Stimulated activated memory B cell treated with anti-CD40 and anti-IgM and Interleukin-4, amounts not matched to agents 10 μg/mL and 1 μg/mL and 100 μg/mL, for 72 hours (primary cell): ENCODE measurements around the gene GMPR.

Experiments used
- ATAC-seq: fragments of 150-1000 bp; cut with Tn5 transposase; 2 replicates; pipeline ENCODE4 v1.10.0; 2021
- H3K27ac Mint-ChIP-seq: one replicate; pipeline ENCODE4 v1.8.0; 2022; ENCODE audit warnings: mild to moderate bottlenecking, mixed read lengths
- H3K27me3 Mint-ChIP-seq: one replicate; pipeline ENCODE4 v1.8.0; 2022; ENCODE audit warnings: mixed read lengths
- H3K36me3 Mint-ChIP-seq: one replicate; pipeline ENCODE4 v1.8.0; 2022; ENCODE audit warnings: mixed read lengths
- H3K4me1 Mint-ChIP-seq: one replicate; pipeline ENCODE4 v1.8.0; 2022; ENCODE audit warnings: mixed read lengths
- H3K4me3 Mint-ChIP-seq: one replicate; pipeline ENCODE4 v1.8.0; 2022; ENCODE audit warnings: mild to moderate bottlenecking, moderate library complexity, mixed read lengths
- H3K9me3 Mint-ChIP-seq: one replicate; pipeline ENCODE4 v1.8.0; 2022; ENCODE audit warnings: mixed read lengths

Gene GMPR

GRCh38 chr6:16271428-16271827 is 33.0 kb downstream of the GMPR start:
- H3K36me3 Mint-ChIP-seq, result no peaks in the 10 kb centered on the region
- peaks cover 7% of the 10 kb centered on the region for H3K4me1 Mint-ChIP-seq
- H3K27ac Mint-ChIP-seq, result no peak overlapping the region
- H3K9me3 Mint-ChIP-seq, result no peaks in the 10 kb centered on the region
- ATAC-seq, result no peak
- H3K27me3 Mint-ChIP-seq, result peaks cover 9% of the 10 kb centered on the region
- H3K4me3 Mint-ChIP-seq, result no peak overlapping the region

GRCh38 chr6:16272201-16272600 is 33.8 kb downstream of the GMPR start:
- Mint-ChIP-seq H3K9me3 (no peaks in the 10 kb centered on the region), H3K27ac (no peak overlapping the region), H3K36me3 (no peaks in the 10 kb centered on the region), H3K4me3 (no peak overlapping the region), H3K27me3 (peaks cover 17% of the 10 kb centered on the region), H3K4me1 (peaks cover 7% of the 10 kb centered on the region)
- ATAC-seq, result no peak

- Mint-ChIP-seq H3K4me3 (no peak overlapping the region), H3K27me3 (peaks cover 27% of the 10 kb centered on the region), H3K4me1 (peaks cover 15% of the 10 kb centered on the region), H3K36me3 (no peaks in the 10 kb centered on the region), H3K9me3 (no peaks in the 10 kb centered on the region), H3K27ac (no peak overlapping the region)
- no peak for ATAC-seq
These were observed 34.9 kb downstream of the GMPR start for GRCh38 chr6:16273256-16273655.

GRCh38 chr6:16274483-16274882 is 36.1 kb downstream of the GMPR start:
- ATAC-seq, result no peak
- Mint-ChIP-seq H3K9me3 (no peaks in the 10 kb centered on the region), H3K36me3 (no peaks in the 10 kb centered on the region)

GRCh38 chr6:16274885-16275589 is 36.6 kb downstream of the GMPR start:
- no peak for ATAC-seq
- no peaks in the 10 kb centered on the region for H3K36me3 Mint-ChIP-seq
- peaks cover 15% of the 10 kb centered on the region for H3K4me1 Mint-ChIP-seq
- H3K27me3 Mint-ChIP-seq, result peaks cover 35% of the 10 kb centered on the region
- H3K9me3 Mint-ChIP-seq, result no peaks in the 10 kb centered on the region
- H3K27ac Mint-ChIP-seq, result no peak overlapping the region
- no peak overlapping the region for H3K4me3 Mint-ChIP-seq

More at GRCh38 chr6:16274483-16274882, 36.1 kb downstream of the GMPR start:
- Mint-ChIP-seq H3K4me1 (peaks cover 15% of the 10 kb centered on the region), H3K27ac (no peak overlapping the region), H3K4me3 (no peak overlapping the region), H3K27me3 (peaks cover 35% of the 10 kb centered on the region)

- Mint-ChIP-seq H3K4me1 (peaks cover 15% of the 10 kb centered on the region), H3K27me3 (peaks cover 36% of the 10 kb centered on the region), H3K27ac (no peak overlapping the region), H3K9me3 (no peaks in the 10 kb centered on the region), H3K36me3 (no peaks in the 10 kb centered on the region), H3K4me3 (no peak overlapping the region)
- peak; percentile 51 for ATAC-seq
These were observed 39.0 kb downstream of the GMPR start for GRCh38 chr6:16277101-16277981.

- Mint-ChIP-seq H3K36me3 (no peaks in the 10 kb centered on the region), H3K4me1 (peaks cover 15% of the 10 kb centered on the region), H3K4me3 (no peak overlapping the region), H3K9me3 (no peaks in the 10 kb centered on the region), H3K27ac (no peak overlapping the region), H3K27me3 (peaks cover 41% of the 10 kb centered on the region)
- ATAC-seq, result no peak
These were observed 39.8 kb downstream of the GMPR start for GRCh38 chr6:16278048-16278724.

- H3K27me3 Mint-ChIP-seq, result peaks cover 41% of the 10 kb centered on the region
- ATAC-seq, result no peak
- no peaks in the 10 kb centered on the region for H3K36me3 Mint-ChIP-seq
- no peaks in the 10 kb centered on the region for H3K9me3 Mint-ChIP-seq
- no peak overlapping the region for H3K27ac Mint-ChIP-seq
- H3K4me1 Mint-ChIP-seq, result peaks cover 15% of the 10 kb centered on the region
- no peak overlapping the region for H3K4me3 Mint-ChIP-seq
These were observed 40.4 kb downstream of the GMPR start for GRCh38 chr6:16278750-16279149.

- H3K27ac Mint-ChIP-seq, result no peak overlapping the region
- H3K36me3 Mint-ChIP-seq, result no peaks in the 10 kb centered on the region
- H3K27me3 Mint-ChIP-seq, result peaks cover 43% of the 10 kb centered on the region
- ATAC-seq, result no peak
- no peak overlapping the region for H3K4me3 Mint-ChIP-seq
- peaks cover 12% of the 10 kb centered on the region for H3K4me1 Mint-ChIP-seq
- no peaks in the 10 kb centered on the region for H3K9me3 Mint-ChIP-seq
These were observed 40.9 kb downstream of the GMPR start for GRCh38 chr6:16279243-16279642.

- Mint-ChIP-seq H3K4me1 (peaks cover 7% of the 10 kb centered on the region), H3K4me3 (no peak overlapping the region), H3K27ac (no peak overlapping the region), H3K27me3 (peaks cover 50% of the 10 kb centered on the region), H3K9me3 (no peaks in the 10 kb centered on the region), H3K36me3 (no peaks in the 10 kb centered on the region)
- ATAC-seq, result no peak
These were observed 44.0 kb downstream of the GMPR start for GRCh38 chr6:16282370-16282769.

GRCh38 chr6:16284472-16284871 is 46.1 kb downstream of the GMPR start:
- Mint-ChIP-seq H3K4me1 (no peaks in the 10 kb centered on the region), H3K4me3 (no peak overlapping the region), H3K36me3 (no peaks in the 10 kb centered on the region), H3K27me3 (peaks cover 33% of the 10 kb centered on the region), H3K27ac (no peak overlapping the region), H3K9me3 (no peaks in the 10 kb centered on the region)
- no peak for ATAC-seq

GRCh38 chr6:16285467-16286150 is 47.2 kb downstream of the GMPR start:
- Mint-ChIP-seq H3K9me3 (no peaks in the 10 kb centered on the region), H3K36me3 (no peaks in the 10 kb centered on the region), H3K4me3 (no peak overlapping the region), H3K4me1 (no peaks in the 10 kb centered on the region), H3K27me3 (peaks cover 27% of the 10 kb centered on the region), H3K27ac (no peak overlapping the region)
- ATAC-seq, result no peak

GRCh38 chr6:16286151-16286522 is 47.8 kb downstream of the GMPR start:
- no peaks in the 10 kb centered on the region for H3K4me1 Mint-ChIP-seq

GRCh38 chr6:16288163-16288562 is 49.8 kb downstream of the GMPR start:
- no peak for ATAC-seq
- no peaks in the 10 kb centered on the region for H3K36me3 Mint-ChIP-seq
- H3K4me1 Mint-ChIP-seq, result no peaks in the 10 kb centered on the region
- H3K27me3 Mint-ChIP-seq, result peaks cover 19% of the 10 kb centered on the region
- H3K27ac Mint-ChIP-seq, result no peak overlapping the region
- no peaks in the 10 kb centered on the region for H3K9me3 Mint-ChIP-seq
- no peak overlapping the region for H3K4me3 Mint-ChIP-seq

More at GRCh38 chr6:16286151-16286522, 47.8 kb downstream of the GMPR start:
- H3K27ac Mint-ChIP-seq, result no peak overlapping the region
- no peak overlapping the region for H3K4me3 Mint-ChIP-seq
- no peaks in the 10 kb centered on the region for H3K36me3 Mint-ChIP-seq
- H3K27me3 Mint-ChIP-seq, result peaks cover 27% of the 10 kb centered on the region
- no peak for ATAC-seq
- H3K9me3 Mint-ChIP-seq, result no peaks in the 10 kb centered on the region

- Mint-ChIP-seq H3K4me1 (no peaks in the 10 kb centered on the region), H3K9me3 (no peaks in the 10 kb centered on the region), H3K36me3 (no peaks in the 10 kb centered on the region), H3K4me3 (no peak overlapping the region), H3K27me3 (no peaks in the 10 kb centered on the region), H3K27ac (no peak overlapping the region)
- no peak for ATAC-seq
These were observed 53.4 kb downstream of the GMPR start for GRCh38 chr6:16291739-16292138.
